H1 (cell line): ENCODE measurements around the gene PDZRN3. TPM values are rescaled to one million over a fixed set of nuclear protein-coding genes. Genes with fewer than 3 reads are reported as not detected.

Experiments
- CTCF ChIA-PET: fragments of 300-600 bp; sonication (Branson Sonifier 250); formaldehyde crosslinking; loops from one replicate; lab custom pipeline; 2021; ENCODE audit not compliant: partially characterized antibody; lab: Charles Lee
- POLR2A ChIA-PET: fragments of 300-600 bp; sonication (Branson Sonifier 250); formaldehyde crosslinking; loops from one replicate; lab custom pipeline; 2021; ENCODE audit warnings: inconsistent platforms; ENCODE audit not compliant: partially characterized antibody; lab: Charles Lee
- DNase-seq, 2 experiments: peaks; one replicate each; pipeline versions ENCODE4 v3.0.0 to v3.0.0-alpha.2; 2010 to 2022; ENCODE audit warnings: low spot score in 2 of 2, low read depth in 1 of 2, mixed read lengths in 1 of 2
- FAIRE-seq: peaks from 2 replicates; lab custom pipeline; 2011; peaks lifted over from hg19 to GRCh38; lab: Jason Lieb, UNC
- H2AFZ ChIP-seq: 2 replicates; pipeline ENCODE4 v1.8.1; 2012; ENCODE audit warnings: low read length, inconsistent platforms
- H2AK5ac ChIP-seq: 2 replicates; pipeline ENCODE4 v1.6.1; 2013; ENCODE audit warnings: low read depth, low read length
- H2BK120ac ChIP-seq: replicated peaks from 2 replicates; pipeline ENCODE3; 2013; ENCODE audit warnings: low read depth, low read length, inconsistent platforms
- H2BK12ac ChIP-seq: 2 replicates; pipeline ENCODE4 v1.6.1; 2013; ENCODE audit warnings: low read depth, low read length
- H2BK15ac ChIP-seq: 2 replicates; pipeline ENCODE4 v1.6.1; 2013; ENCODE audit warnings: low read length
- H2BK20ac ChIP-seq: 2 replicates; pipeline ENCODE4 v1.6.1; 2013; ENCODE audit warnings: low read length
- H2BK5ac ChIP-seq: 2 replicates; pipeline ENCODE4 v1.6.1; 2013; ENCODE audit warnings: low read depth, low read length
- H3K14ac ChIP-seq: 2 replicates; pipeline ENCODE4 v1.6.1; 2013; ENCODE audit warnings: inconsistent platforms; ENCODE audit not compliant: insufficient read length
- H3K18ac ChIP-seq: 2 replicates; pipeline ENCODE4 v1.6.1; 2013; ENCODE audit warnings: low read length; ENCODE audit errors: extremely low read depth
- H3K23ac ChIP-seq: 2 replicates; pipeline ENCODE4 v1.6.1; 2013; ENCODE audit warnings: inconsistent platforms; ENCODE audit not compliant: insufficient read length
- H3K23me2 ChIP-seq: 2 replicates; pipeline ENCODE4 v1.6.1; 2013; ENCODE audit warnings: low read depth, low read length
- H3K27ac ChIP-seq: 2 replicates; pipeline ENCODE4 v1.6.1; 2011; ENCODE audit warnings: low read depth, low read length, inconsistent platforms
- H3K27me3 ChIP-seq, 4 experiments: replicated peaks in 1 of 4; 1 replicate in 1 of 4; 2 replicates in 3 of 4; pipeline versions ENCODE4 v1.6.1 to v1.8.1; 2011 to 2013; ENCODE audit warnings: low read length in 3 of 4, mild to moderate bottlenecking in 3 of 4, inconsistent platforms in 2 of 4, mixed read lengths in 2 of 4, moderate library complexity in 1 of 4; ENCODE audit not compliant: control insufficient read depth in 3 of 4, insufficient read depth in 3 of 4; ENCODE audit errors: extremely low read depth in 1 of 4
- H3K36me3 ChIP-seq, 4 experiments: 2 replicates each; pipeline versions ENCODE4 v1.6.1 to v1.8.1; 2011 to 2013; ENCODE audit warnings: mild to moderate bottlenecking in 4 of 4, low read length in 3 of 4, moderate library complexity in 2 of 4, control low read depth in 1 of 4, inconsistent platforms in 1 of 4; ENCODE audit not compliant: insufficient read depth in 4 of 4, control insufficient read depth in 2 of 4
- H3K4ac ChIP-seq: replicated peaks from 2 replicates; pipeline ENCODE3; 2013; ENCODE audit warnings: low read length, low read depth, mixed read lengths, inconsistent platforms; ENCODE audit not compliant: insufficient read length
- H3K4me1 ChIP-seq, 4 experiments: replicated peaks in 1 of 4; 1 replicate in 1 of 4; 2 replicates in 3 of 4; pipeline versions ENCODE4 v1.6.1 to v1.8.1; 2011 to 2013; ENCODE audit warnings: low read length in 3 of 4, inconsistent platforms in 2 of 4, mixed read lengths in 1 of 4; ENCODE audit not compliant: insufficient read depth in 4 of 4, control insufficient read depth in 3 of 4
- H3K4me2 ChIP-seq, 2 experiments: 2 replicates each; pipeline versions ENCODE4 v1.6.1 to v1.8.1; 2011 to 2013; ENCODE audit warnings: low read depth in 2 of 2, low read length in 2 of 2, control low read depth in 1 of 2, inconsistent platforms in 1 of 2, mild to moderate bottlenecking in 1 of 2; ENCODE audit not compliant: insufficient read depth in 1 of 2
- H3K4me3 ChIP-seq, 4 experiments: fragments of 200-600, 300-600 bp in 1 of 4; sonication (generic), shearing (Covaris generic), sonication (Bioruptor Twin) in 1 of 4; 2 replicates each; pipeline versions ENCODE4 v1.5.1 to v1.8.1; 2011 to 2016; ENCODE audit warnings: low read length in 4 of 4, low read depth in 3 of 4, control low read depth in 2 of 4, inconsistent platforms in 2 of 4, mild to moderate bottlenecking in 2 of 4, mixed read lengths in 1 of 4, moderate library complexity in 1 of 4; ENCODE audit not compliant: insufficient read depth in 2 of 4; ENCODE audit errors: extremely low read depth in 1 of 4
- H3K56ac ChIP-seq: replicated peaks from 2 replicates; pipeline ENCODE3; 2013; ENCODE audit warnings: low read depth, mild to moderate bottlenecking, mixed read lengths, low read length, inconsistent platforms; ENCODE audit not compliant: insufficient read length
- H3K79me1 ChIP-seq: 2 replicates; pipeline ENCODE4 v1.6.1; 2013; ENCODE audit warnings: low read depth, low read length, control low read depth
- H3K79me2 ChIP-seq, 2 experiments: 2 replicates each; pipeline versions ENCODE4 v1.6.1 to v1.8.1; 2012 to 2013; ENCODE audit warnings: low read length in 2 of 2, mild to moderate bottlenecking in 2 of 2, inconsistent platforms in 1 of 2; ENCODE audit not compliant: insufficient read depth in 2 of 2, control insufficient read depth in 1 of 2
- H3K9ac ChIP-seq, 4 experiments: replicated peaks in 1 of 4; 1 replicate in 1 of 4; 2 replicates in 3 of 4; pipeline versions ENCODE4 v1.6.1 to v1.8.1; 2011 to 2013; ENCODE audit warnings: low read depth in 3 of 4, low read length in 3 of 4, control low read depth in 2 of 4, mild to moderate bottlenecking in 2 of 4, moderate library complexity in 2 of 4, inconsistent platforms in 1 of 4; ENCODE audit errors: extremely low read depth in 1 of 4
- H3K9me3 ChIP-seq, 2 experiments: 2 replicates each; pipeline versions ENCODE4 v1.6.1 to v1.8.1; 2012 to 2013; ENCODE audit warnings: mild to moderate bottlenecking in 2 of 2, moderate library complexity in 2 of 2, control low read depth in 1 of 2, inconsistent platforms in 1 of 2, low read depth in 1 of 2, low read length in 1 of 2, mixed read lengths in 1 of 2; ENCODE audit not compliant: insufficient read depth in 2 of 2
- H4K20me1 ChIP-seq, 2 experiments: replicated peaks in 1 of 2; 2 replicates each; pipeline versions ENCODE3 to v1.8.1; 2011 to 2013; ENCODE audit warnings: inconsistent platforms in 2 of 2, low read length in 2 of 2, mild to moderate bottlenecking in 1 of 2; ENCODE audit not compliant: insufficient read depth in 2 of 2, control insufficient read depth in 1 of 2
- H4K5ac ChIP-seq: 2 replicates; pipeline ENCODE4 v1.6.1; 2013; ENCODE audit warnings: low read length, low read depth, mixed read lengths, inconsistent platforms; ENCODE audit not compliant: insufficient read length
- H4K8ac ChIP-seq: 2 replicates; pipeline ENCODE4 v1.8.0; 2013; ENCODE audit warnings: mild to moderate bottlenecking, moderate library complexity, low read length, inconsistent platforms; ENCODE audit not compliant: insufficient read depth; ENCODE audit errors: extremely low read depth
- H4K91ac ChIP-seq: replicated peaks from 2 replicates; pipeline ENCODE3; 2013; ENCODE audit warnings: low read length, mixed read lengths, inconsistent platforms; ENCODE audit not compliant: insufficient read length
- CBX5 ChIP-seq: fragments of 300-800, 300-1000 bp; sonication (generic); IDR thresholded peaks from 2 replicates; pipeline ENCODE4 v1.7.1; 2016; ENCODE audit warnings: antibody characterized with exemption, low read length, low read depth
- HDAC6 ChIP-seq: IDR thresholded peaks from one replicate; pipeline ENCODE4 v1.7.1; 2012; ENCODE audit warnings: low read depth, mild to moderate bottlenecking, inconsistent platforms, low read length, moderate library complexity
- JUND ChIP-seq: IDR thresholded peaks from 2 replicates; pipeline ENCODE4 v1.6.1; 2011; ENCODE audit warnings: mild to moderate bottlenecking, improper control_type of control experiment, low read length
- KDM4A ChIP-seq: IDR thresholded peaks from one replicate; pipeline ENCODE4 v1.7.1; 2012; ENCODE audit warnings: low read depth, mild to moderate bottlenecking, moderate library complexity, low read length, inconsistent platforms; ENCODE audit not compliant: severe bottlenecking
- NANOG ChIP-seq: IDR thresholded peaks from 2 replicates; pipeline ENCODE4 v1.6.1; 2011; ENCODE audit warnings: low read length, low read depth, mild to moderate bottlenecking, inconsistent platforms; ENCODE audit not compliant: insufficient read depth, poor library complexity, severe bottlenecking
- SIRT6 ChIP-seq: IDR thresholded peaks from one replicate; pipeline ENCODE4 v1.7.1; 2012; ENCODE audit warnings: low read length, inconsistent platforms
- WGBS, 2 experiments: shearing (Covaris generic) in 1 of 2; methylation state at CpG; one replicate each; pipeline versions ENCODE4 v1.1.6 to v1.1.7; 2013 to 2015; ENCODE audit warnings: low lambda C conversion rate in 2 of 2, mixed read lengths in 2 of 2, inconsistent platforms in 1 of 2, low coverage in 1 of 2, missing lambda C conversion rate in 1 of 2; ENCODE audit not compliant: insufficient replicate concordance in 2 of 2, insufficient coverage in 1 of 2, insufficient read length in 1 of 2; ENCODE audit errors: extremely low coverage in 1 of 2, missing lambda C conversion rate in 1 of 2; 5-methylcytosine and 5-hydroxymethylcytosine counted together
- polyA plus RNA-seq, 7 experiments: library from polyadenylated mRNA; depleted of rRNA in 3 of 7; stranded (reverse) in 5 of 7; unstranded in 2 of 7; fragments of >200 nt in 5 of 7; fragments of 200-250 nt in 2 of 7; gene quantifications; 1 replicate in 5 of 7; 2 replicates in 1 of 7; 4 replicates in 1 of 7; pipeline versions ENCODE4 v1.2.1 to v1.2.3, GENCODE V29; 2011 to 2013; ENCODE audit warnings: missing spikeins in 2 of 7, mixed read lengths in 2 of 7
- total RNA-seq: library from RNA; stranded (reverse); fragmentation: NEBNext Ultra II Directional; extraction: Animal tissue kit (Norgen Biotek cat#: 25700); gene quantifications from 2 replicates; pipeline ENCODE4 v1.2.1, GENCODE V29; 2021

PDZRN3 gene
- total and polyA plus RNA-seq, 2 of the 8 experiments (the other 6 are each of a cell fraction or from before 2014, with no cell fraction given) = 4.2 to 20.5 TPM

- Histone ChIP-seq H2AFZ (no peak overlapping the region), H4K8ac (no peak overlapping the region), H3K4me3 (no peak overlapping the region), H4K91ac (no peak overlapping the region), H2BK15ac (no peak overlapping the region), H3K9ac (no peak overlapping the region), H2BK20ac (no peak overlapping the region), H3K18ac (no peak overlapping the region), H3K23me2 (no peaks in the 10 kb centered on the region), H3K79me1 (no peaks in the 10 kb centered on the region), H2BK12ac (no peak overlapping the region), H2AK5ac (no peak overlapping the region), H3K9me3 (no peaks in the 10 kb centered on the region), H3K27ac (no peak overlapping the region), H3K14ac (no peak overlapping the region), H3K23ac (no peak overlapping the region), H3K4me1 (peaks cover 3 to 13% (median 6%) of the 10 kb centered on the region in 4 experiments; a peak in 6 of 7 replicates), H3K36me3 (no peaks in the 10 kb centered on the region), H3K56ac (no peak overlapping the region), H3K4ac (no peak overlapping the region), H4K5ac (no peak overlapping the region), H3K4me2 (no peak overlapping the region), H4K20me1 (no peaks in the 10 kb centered on the region), H3K79me2 (no peaks in the 10 kb centered on the region), H2BK120ac (no peak overlapping the region), H3K27me3 (no peaks in the 10 kb centered on the region; a peak in 3 of 7 replicates)
- ChIA-PET CTCF (interaction anchor here (0.9 kb wide), 1 partner anchor 19 kb away, joined by 3 read pairs; no protein-coding TSS in a partner anchor), POLR2A (no interaction called here)
- FAIRE-seq (no peak), DNase-seq (no peak)
- WGBS, 2 experiments = 92% methylated on average over 2 of the region's 2 CpGs; no CpG with 5 or more reads in 1 of the 2 experiments
- TF ChIP-seq HDAC6 (no peak), NANOG (no peak), JUND (no peak), KDM4A (no peak), SIRT6 (no peak), CBX5 (no peak)
- TF ChIP-seq, all 59 proteins: peak for 0
- no peak overlapping the region for H2BK5ac ChIP-seq
These were observed 40.5 kb upstream of the PDZRN3 start for GRCh38 chr3:73665286-73665685.
